BJ (cell line): ENCODE results near the gene VN1R5. TPM values are rescaled to one million over a fixed set of nuclear protein-coding genes. Genes with fewer than 3 reads are reported as not detected.
"Not testable (repeated sequence)": the region's sequence is repeated elsewhere in the genome, so short reads cannot be mapped to it uniquely, and the experiment has no call there.

Experiments
- CTCF ChIA-PET: fragments of 350-600 bp; formaldehyde crosslinking; extraction: SDS; loops from one replicate; lab custom pipeline; 2021; ENCODE audit warnings: antibody characterized with exemption, inconsistent platforms; lab: Yijun Ruan, JAX
- POLR2A ChIA-PET: fragments of 300-600 bp; sonication (Branson Sonifier 250); formaldehyde crosslinking; extraction: SDS; loops from one replicate; lab custom pipeline; 2021; ENCODE audit warnings: antibody characterized with exemption; lab: Charles Lee
- DNase-seq: peaks from one replicate; pipeline ENCODE4 v3.0.0-alpha.2; 2011; ENCODE audit warnings: low read depth
- H3K27me3 ChIP-seq: 2 replicates; pipeline ENCODE4 v1.6.0; 2011; ENCODE audit warnings: low read length; ENCODE audit not compliant: control insufficient read depth, insufficient read depth
- H3K36me3 ChIP-seq: 2 replicates; pipeline ENCODE4 v1.5.1; 2011; ENCODE audit warnings: low read length; ENCODE audit not compliant: control insufficient read depth, insufficient read depth
- H3K4me3 ChIP-seq: 2 replicates; pipeline ENCODE4 v1.5.1; 2011; ENCODE audit warnings: low read depth, mild to moderate bottlenecking, control low read depth, low read length
- polyA plus RNA-seq: library from polyadenylated mRNA; depleted of rRNA; stranded (reverse); fragments of >200 nt; gene quantifications from 2 replicates; pipeline ENCODE4 v1.2.3, GENCODE V29; 2011
- TF ChIP-seq, protein P1 (sequence below): IDR thresholded peaks from 2 replicates; pipeline ENCODE4 v1.5.1; 2011; ENCODE audit warnings: low read depth, mild to moderate bottlenecking, control low read depth, inconsistent platforms, low read length, moderate library complexity; ENCODE audit not compliant: insufficient read depth

The VN1R5 gene
- polyA plus RNA-seq, 1 experiment: not detected

DNA sequence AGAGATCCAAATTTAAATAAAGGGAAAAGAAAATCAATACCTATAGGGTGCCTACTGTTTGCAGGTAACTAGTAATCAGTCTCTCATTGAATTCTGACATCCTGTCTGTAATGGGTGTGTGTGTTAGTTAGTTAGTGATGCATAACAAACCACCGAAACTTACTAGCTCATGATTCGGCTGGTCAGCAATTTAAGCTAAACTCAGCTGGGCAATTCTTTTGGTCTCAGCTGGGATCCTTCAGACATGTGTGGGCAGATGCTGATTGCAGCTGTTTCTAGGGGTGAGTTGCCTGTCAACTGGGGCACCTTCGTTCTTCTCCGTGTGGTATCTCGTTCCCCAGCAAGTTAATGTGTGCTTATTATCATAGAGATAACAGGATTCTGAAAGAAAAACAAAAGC is 43.9 kb upstream of the VN1R5 start:
- H3K27me3 ChIP-seq: no peaks in the 10 kb centered on the region
- peaks cover 2% of the 10 kb centered on the region for H3K36me3 ChIP-seq
- no peak for DNase-seq
- TF ChIP-seq, protein P1, sequence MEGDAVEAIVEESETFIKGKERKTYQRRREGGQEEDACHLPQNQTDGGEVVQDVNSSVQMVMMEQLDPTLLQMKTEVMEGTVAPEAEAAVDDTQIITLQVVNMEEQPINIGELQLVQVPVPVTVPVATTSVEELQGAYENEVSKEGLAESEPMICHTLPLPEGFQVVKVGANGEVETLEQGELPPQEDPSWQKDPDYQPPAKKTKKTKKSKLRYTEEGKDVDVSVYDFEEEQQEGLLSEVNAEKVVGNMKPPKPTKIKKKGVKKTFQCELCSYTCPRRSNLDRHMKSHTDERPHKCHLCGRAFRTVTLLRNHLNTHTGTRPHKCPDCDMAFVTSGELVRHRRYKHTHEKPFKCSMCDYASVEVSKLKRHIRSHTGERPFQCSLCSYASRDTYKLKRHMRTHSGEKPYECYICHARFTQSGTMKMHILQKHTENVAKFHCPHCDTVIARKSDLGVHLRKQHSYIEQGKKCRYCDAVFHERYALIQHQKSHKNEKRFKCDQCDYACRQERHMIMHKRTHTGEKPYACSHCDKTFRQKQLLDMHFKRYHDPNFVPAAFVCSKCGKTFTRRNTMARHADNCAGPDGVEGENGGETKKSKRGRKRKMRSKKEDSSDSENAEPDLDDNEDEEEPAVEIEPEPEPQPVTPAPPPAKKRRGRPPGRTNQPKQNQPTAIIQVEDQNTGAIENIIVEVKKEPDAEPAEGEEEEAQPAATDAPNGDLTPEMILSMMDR: no peak
- ChIA-PET POLR2A (no interaction called here), CTCF (interaction anchor here (0.9 kb wide), 1 partner anchor 11 kb away, joined by 3 read pairs; no protein-coding TSS in a partner anchor)
- H3K4me3 ChIP-seq: no peak overlapping the region

DNA sequence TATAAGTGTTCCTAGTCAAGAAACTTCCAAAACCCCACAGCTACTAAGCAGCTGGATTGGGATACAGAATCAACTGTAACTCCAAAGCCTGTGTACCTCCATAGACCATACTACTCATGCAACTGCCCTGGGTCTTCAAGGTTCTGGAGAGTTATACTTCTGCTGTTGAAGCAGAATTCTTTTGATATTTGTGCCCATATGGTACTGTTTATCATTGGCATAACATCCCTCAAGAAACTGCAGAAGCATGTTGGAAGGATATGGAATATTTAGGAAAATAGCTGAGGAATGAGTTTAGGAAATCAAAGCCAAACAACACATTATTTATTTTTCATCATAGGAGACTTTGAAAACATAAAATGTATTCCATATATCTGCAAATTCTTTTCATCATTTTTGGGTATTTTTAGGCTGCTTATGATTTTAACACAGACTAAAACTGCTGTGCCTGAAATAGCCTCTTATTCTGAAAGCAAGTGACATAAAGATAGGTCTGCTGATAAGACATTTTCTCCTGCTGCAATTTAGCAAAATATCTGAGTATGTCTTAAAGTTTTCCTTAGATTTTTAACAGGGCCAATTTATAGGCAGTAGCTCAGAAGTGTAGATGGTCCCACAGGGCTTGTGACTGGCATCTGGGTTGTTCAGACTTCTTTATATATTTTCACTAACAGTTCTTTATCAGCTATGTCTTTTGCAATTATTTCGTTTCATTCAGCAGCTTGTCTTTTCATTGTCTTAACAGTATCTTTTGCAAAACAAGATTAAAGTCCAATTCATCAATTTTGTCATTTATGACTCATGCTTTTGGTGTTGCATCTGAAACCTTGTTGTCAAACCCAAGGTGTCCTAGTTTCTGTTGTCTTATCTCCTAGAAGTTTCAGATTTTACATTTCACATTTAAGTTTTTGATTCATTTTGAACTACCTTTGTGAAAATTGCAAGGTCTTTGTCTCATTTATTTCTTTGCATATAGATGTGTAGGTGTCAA is 43.0 kb upstream of the VN1R5 start:
- H3K27me3 ChIP-seq: no peaks in the 10 kb centered on the region
- TF ChIP-seq, protein P1: no peak
- CTCF ChIA-PET: interaction anchor here (0.9 to 1.0 kb wide), 2 partner anchors 10 to 160 kb away, joined by 3 read pairs; no protein-coding TSS in a partner anchor
- H3K4me3 ChIP-seq: no peak overlapping the region
- POLR2A ChIA-PET: no interaction called here
- no peak for DNase-seq
- peaks cover 2% of the 10 kb centered on the region for H3K36me3 ChIP-seq

DNA sequence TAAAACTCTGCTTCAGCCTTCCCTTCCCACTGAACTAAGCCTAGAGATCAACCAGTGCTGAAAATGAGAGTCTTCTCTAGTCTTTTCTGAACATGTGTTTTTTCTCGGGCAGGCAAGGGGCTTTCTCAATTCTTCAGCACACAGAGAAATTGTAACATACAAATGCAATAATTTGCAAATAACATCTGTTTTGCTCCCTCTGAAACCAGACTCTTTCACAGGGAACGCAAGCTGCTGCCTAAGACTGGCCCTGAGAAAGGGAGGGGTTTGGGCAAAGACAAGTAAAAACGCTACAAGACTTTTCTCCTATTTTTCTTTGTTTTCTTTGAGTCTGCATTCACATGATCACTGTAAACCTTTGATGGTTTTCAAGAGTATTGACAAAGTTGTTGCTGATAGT is 39.6 kb upstream of the VN1R5 start:
- ChIA-PET CTCF (no interaction called here), POLR2A (no interaction called here)
- no peaks in the 10 kb centered on the region for H3K27me3 ChIP-seq
- TF ChIP-seq, protein P1: no peak
- H3K36me3 ChIP-seq: no peaks in the 10 kb centered on the region
- DNase-seq: no peak
- no peak overlapping the region for H3K4me3 ChIP-seq

DNA sequence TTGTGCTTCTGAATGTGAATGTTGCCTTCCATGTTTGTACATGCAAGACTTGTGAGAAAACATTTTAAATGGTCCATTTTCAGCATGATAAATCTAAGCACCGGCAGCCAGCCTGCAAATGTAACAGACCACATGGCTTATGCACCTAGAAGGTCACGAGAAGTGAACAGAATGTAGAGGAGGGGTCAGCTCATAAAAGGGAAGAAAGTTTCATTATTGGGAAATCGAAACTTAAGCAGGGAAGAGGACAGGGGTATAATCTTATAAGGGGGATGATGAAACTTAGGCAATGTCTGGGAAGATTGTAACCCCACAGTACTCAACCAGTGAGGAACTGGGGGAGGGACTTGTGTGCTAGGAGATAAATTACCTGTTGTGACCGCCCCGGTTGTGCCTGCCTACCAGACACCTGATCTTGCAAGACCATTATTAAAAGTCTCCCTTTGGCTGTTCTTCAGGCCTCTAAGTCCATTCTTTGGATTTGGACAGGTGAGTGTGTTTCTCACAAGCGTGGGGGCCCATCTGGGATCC is 37.7 kb upstream of the VN1R5 start:
- Histone ChIP-seq H3K4me3 (no peak overlapping the region), H3K27me3 (no peaks in the 10 kb centered on the region), H3K36me3 (no peaks in the 10 kb centered on the region)
- TF ChIP-seq, protein P1: no peak
- ChIA-PET CTCF (no interaction called here), POLR2A (no interaction called here)
- no peak for DNase-seq

DNA sequence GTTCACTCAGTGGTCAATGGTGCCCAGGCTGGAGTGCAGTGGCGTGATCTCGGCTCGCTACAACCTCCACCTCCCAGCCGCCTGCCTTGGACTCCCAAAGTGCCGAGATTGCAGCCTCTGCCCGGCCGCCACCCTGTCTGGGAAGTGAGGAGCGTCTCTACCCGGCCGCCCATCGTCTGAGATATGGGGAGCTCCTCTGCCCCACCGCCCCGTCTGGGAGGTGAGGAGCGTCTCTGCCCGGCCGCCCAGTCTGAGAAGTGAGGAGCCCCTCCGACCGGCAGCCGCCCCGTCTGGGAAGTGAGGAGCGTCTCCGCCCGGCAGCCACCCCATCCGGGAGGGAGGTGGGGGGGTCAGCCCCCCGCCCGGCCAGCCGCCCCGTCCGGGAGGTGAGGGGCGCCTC is 35.6 kb upstream of the VN1R5 start:
- POLR2A ChIA-PET, H3K4me3 ChIP-seq, CTCF ChIA-PET, H3K27me3 ChIP-seq, H3K36me3 ChIP-seq, DNase-seq: not testable (repeated sequence)
